GM12878 (cell line): ENCODE results near the gene HEBP1. TPM values are rescaled to one million over a fixed set of nuclear protein-coding genes. Genes with fewer than 3 reads are reported as not detected.

ENCODE experiments used
- ATAC-seq: fragments of 200-7000 bp; cut with Tn5 transposase; 3 replicates; pipeline ENCODE4 v1.9.1; 2020; ENCODE audit warnings: mild to moderate bottlenecking, moderate library complexity
- BruUV-seq: library from RNA; stranded (reverse); fragments of 400-500 nt; replicated peaks from 2 replicates; lab custom pipeline; 2021; lab: Mats Ljungman, UMichigan
- CTCF ChIA-PET: fragments of 300-600 bp; sonication (Branson Sonifier 250); formaldehyde crosslinking; extraction: SDS; loops from one replicate; lab custom pipeline; 2021; ENCODE audit warnings: inconsistent platforms; lab: Yijun Ruan, JAX
- POLR2A ChIA-PET: fragments of 350-600 bp; formaldehyde crosslinking; extraction: SDS; loops from one replicate; lab custom pipeline; 2021; ENCODE audit warnings: inconsistent platforms; lab: Charles Lee
- RAD21 ChIA-PET: fragments of 300-600 bp; sonication (Branson Sonifier 250); formaldehyde crosslinking; loops from one replicate; lab custom pipeline; 2023; ENCODE audit warnings: antibody characterized with exemption; ENCODE audit not compliant: unreplicated experiment; lab: Charles Lee
- SMC1A ChIA-PET: fragments of 300-600 bp; sonication (Branson Sonifier 250); formaldehyde crosslinking; loops from one replicate; lab custom pipeline; 2023; ENCODE audit not compliant: unreplicated experiment, uncharacterized antibody; lab: Charles Lee
- DNase-seq: peaks from one replicate; pipeline ENCODE4 v3.0.0-alpha.2; 2011; ENCODE audit warnings: low read depth, low spot score
- FAIRE-seq: peaks from 3 replicates; lab custom pipeline; 2011; peaks lifted over from hg19 to GRCh38; lab: Jason Lieb, UNC
- H2AFZ ChIP-seq: 2 replicates; pipeline ENCODE4 v1.6.0; 2011; ENCODE audit warnings: low read depth, low read length, control low read depth; ENCODE audit not compliant: control insufficient read depth
- H3K27ac ChIP-seq: 2 replicates; pipeline ENCODE4 v1.5.1; 2011; ENCODE audit warnings: control low read depth; ENCODE audit not compliant: control insufficient read depth, insufficient read depth
- H3K27me3 ChIP-seq, 2 experiments: replicated peaks in 1 of 2; 2 replicates each; pipeline versions ENCODE4 v1.6.0 to v1.6.1; 2011; ENCODE audit warnings: low read length in 1 of 2; ENCODE audit not compliant: control insufficient read depth in 2 of 2, insufficient read depth in 2 of 2
- H3K36me3 ChIP-seq, 2 experiments: 2 replicates each; pipeline ENCODE4 v1.5.1; 2011; ENCODE audit warnings: low read length in 1 of 2; ENCODE audit not compliant: control insufficient read depth in 2 of 2, insufficient read depth in 2 of 2
- H3K4me1 ChIP-seq: 2 replicates; pipeline ENCODE4 v1.6.1; 2011; ENCODE audit warnings: mild to moderate bottlenecking, low read length, moderate library complexity, mixed read lengths; ENCODE audit not compliant: control insufficient read depth, insufficient read depth
- H3K4me2 ChIP-seq: 2 replicates; pipeline ENCODE4 v1.6.0; 2011; ENCODE audit warnings: control low read depth; ENCODE audit not compliant: control insufficient read depth, insufficient read depth
- H3K4me3 ChIP-seq: fragments of 200-600 bp; sonication (generic); 2 replicates; pipeline ENCODE4 v1.5.1; 2016
- H3K79me2 ChIP-seq: 2 replicates; pipeline ENCODE4 v1.6.0; 2011; ENCODE audit warnings: low read length; ENCODE audit not compliant: control insufficient read depth, insufficient read depth
- H3K9ac ChIP-seq: 2 replicates; pipeline ENCODE4 v1.8.0; 2011; ENCODE audit warnings: low read length, control low read depth, mixed read lengths; ENCODE audit not compliant: control insufficient read depth, insufficient read depth
- H3K9me3 ChIP-seq: replicated peaks from 3 replicates; pipeline ENCODE4 v1.5.1; 2011; ENCODE audit warnings: mild to moderate bottlenecking, low read length; ENCODE audit not compliant: control insufficient read depth, insufficient read depth
- H4K20me1 ChIP-seq: 2 replicates; pipeline ENCODE4 v1.6.0; 2011; ENCODE audit not compliant: control insufficient read depth, insufficient read depth
- BMI1 ChIP-seq: fragments of 450-650 bp; IDR thresholded peaks from 2 replicates; pipeline ENCODE4 v1.6.1; 2016; ENCODE audit warnings: mild to moderate bottlenecking, moderate library complexity, borderline replicate concordance
- DPF2 ChIP-seq: fragments of 450-650 bp; IDR thresholded peaks from 2 replicates; pipeline ENCODE4 v1.6.1; 2017; ENCODE audit warnings: mild to moderate bottlenecking
- GATAD2B ChIP-seq: fragments of 450-650 bp; conservative IDR thresholded peaks from 2 replicates; pipeline ENCODE4 v1.6.1; 2017; ENCODE audit warnings: low read depth, mild to moderate bottlenecking, moderate library complexity
- MEF2A ChIP-seq: IDR thresholded peaks from 2 replicates; pipeline ENCODE4 v1.6.1; 2011; ENCODE audit warnings: low read depth, mild to moderate bottlenecking, low read length, moderate library complexity; ENCODE audit not compliant: insufficient read depth
- SMAD5 ChIP-seq: IDR thresholded peaks from 2 replicates; pipeline ENCODE4 v1.6.1; 2016; ENCODE audit warnings: antibody characterized with exemption, low read depth
- ZNF384 ChIP-seq: IDR thresholded peaks from 2 replicates; pipeline ENCODE4 v1.6.1; 2012; ENCODE audit warnings: low read depth, mild to moderate bottlenecking, low read length, improper control_type of control experiment, borderline replicate concordance
- WGBS: methylation state at CpG from one replicate; pipeline ENCODE4 v1.1.6; 2016; ENCODE audit warnings: low lambda C conversion rate; ENCODE audit not compliant: insufficient replicate concordance, insufficient coverage; ENCODE audit errors: missing lambda C conversion rate; 5-methylcytosine and 5-hydroxymethylcytosine counted together
- in situ Hi-C: fragments of 300-500 bp; cut with MboI; formaldehyde crosslinking; loops from 9 replicates; pipeline ENCODE4 v1.14.3; 2018; ENCODE audit warnings: mixed read lengths
- intact Hi-C: fragments of 100-400 bp; cut with micrococcal nuclease; formaldehyde crosslinking; loops from one replicate; pipeline ENCODE4 v1.14.2; 2022; ENCODE audit not compliant: unreplicated experiment
- polyA plus RNA-seq, 11 experiments: library from polyadenylated mRNA; depleted of rRNA in 4 of 11; unstranded in 6 of 11; stranded (reverse) in 5 of 11; fragments of >200 nt; fragmentation: Nextera tagmentation in 4 of 11; fragmentation: Illumina TruSeq in 1 of 11; extraction: Ambion mirVana in 4 of 11; extraction: Trizol in 1 of 11; gene quantifications; 1 replicate in 1 of 11; 2 replicates in 10 of 11; pipeline versions ENCODE4 v1.2.1 to v1.2.3, GENCODE V29; 2011 to 2016; ENCODE audit warnings: inconsistent platforms in 2 of 11, missing spikeins in 2 of 11, low read depth in 1 of 11
- total RNA-seq, 4 experiments: library from RNA; depleted of rRNA in 3 of 4; stranded (reverse); fragments of >200 nt in 3 of 4; fragmentation: Illumina TruSeq in 1 of 4; extraction: Trizol in 1 of 4; gene quantifications; 2 replicates each; pipeline versions ENCODE4 v1.2.1 to v1.2.3, GENCODE V29; 2013 to 2021

HEBP1 gene
- total and polyA plus RNA-seq, 10 of the 15 experiments (the other 5 are each of a cell fraction or from before 2014, with no cell fraction given), result 0.07 to 0.32 (median 0.18) TPM; not detected in 5

- TF ChIP-seq BMI1, result no peak
- no peak for TF ChIP-seq GATAD2B
- no peak for TF ChIP-seq DPF2
Observed at GRCh38 chr12:12992418-12993130, 7.5 kb downstream of the HEBP1 start (continued).

GRCh38 chr12:12990700-12991468 is 9.2 kb downstream of the HEBP1 start:
- RAD21 ChIA-PET, result no interaction called here
- intact Hi-C loops, result no loop called here
- FAIRE-seq, result no peak
- no peak for TF ChIP-seq MEF2A
- TF ChIP-seq ZNF384, result no peak
- TF ChIP-seq SMAD5, result no peak
- TF ChIP-seq, all 136 proteins: peak for 0
- Histone ChIP-seq H3K27me3 (peaks cover 4 to 5% of the 10 kb centered on the region in 2 experiments; a peak in 3 of 4 replicates), H2AFZ (no peak overlapping the region), H3K4me1 (no peaks in the 10 kb centered on the region), H3K4me3 (no peak overlapping the region), H3K27ac (no peak overlapping the region), H3K36me3 (no peaks in the 10 kb centered on the region), H3K9me3 (no peaks in the 10 kb centered on the region), H4K20me1 (no peaks in the 10 kb centered on the region; the same call in 1 of the 2 replicates), H3K79me2 (no peaks in the 10 kb centered on the region), H3K9ac (no peak overlapping the region), H3K4me2 (no peak overlapping the region)
- ChIA-PET SMC1A (no interaction called here), CTCF (no interaction called here), POLR2A (no interaction called here)
- no peak for ATAC-seq
- in situ Hi-C loops, result no loop called here
- no TSS peak for BruUV-seq
- DNase-seq, result no peak
- 40% methylated on average over 7 of the region's 7 CpGs for WGBS
